ENCODE results near the gene PTPRE. TPM values are rescaled to one million over a fixed set of nuclear protein-coding genes. Genes with fewer than 3 reads are reported as not detected.

PTPRE gene
- total RNA-seq, 1 donor from 2014 or later = 2.4 TPM

DNA sequence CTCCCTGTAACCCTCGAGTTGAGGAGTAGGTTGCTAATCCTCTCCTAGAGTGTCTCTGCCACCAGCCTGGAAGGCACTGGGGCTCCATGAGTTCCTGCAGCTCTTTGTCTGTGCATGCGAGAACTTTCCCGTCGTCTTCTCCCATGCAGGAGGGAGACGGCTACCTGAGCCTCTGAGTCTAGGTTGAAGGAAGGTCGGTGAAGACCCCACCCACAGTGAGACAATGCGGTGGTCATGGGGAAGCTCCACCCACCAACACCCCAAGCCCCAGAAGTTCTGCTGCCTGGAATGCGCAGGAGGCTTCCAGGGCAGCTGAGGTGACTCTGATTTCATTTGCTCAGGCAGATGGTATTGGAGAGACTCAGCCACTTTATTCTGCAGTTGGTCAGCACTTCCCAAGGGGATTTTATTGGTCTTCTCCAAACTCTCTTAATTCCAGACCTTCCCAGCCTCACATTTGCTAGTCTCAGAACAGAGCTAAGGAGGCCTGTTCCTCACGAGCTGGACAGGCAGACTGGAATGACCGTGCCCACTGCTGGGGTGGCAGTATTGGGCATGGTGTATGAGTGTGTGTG is 36.5 kb downstream of the PTPRE start:
- Mint-ChIP-seq H3K9me3 (ENCODE audit: low read depth) (no peaks in the 10 kb centered on the region), H3K36me3 (ENCODE audit: insufficient read depth) (no peaks in the 10 kb centered on the region), H3K4me1 (ENCODE audit: low read depth) (no peaks in the 10 kb centered on the region), H3K4me3 (ENCODE audit: low read depth) (no peak overlapping the region), H3K27me3 (peaks cover 45% of the 10 kb centered on the region), H3K27ac (no peak overlapping the region)
- TF ChIP-seq CTCF (IDR thresholded peaks at IDR 0.05; ENCODE audit: unreplicated experiment) = no peak
- DNase-seq (ENCODE audit: low spot score, unreplicated experiment) = no peak

DNA sequence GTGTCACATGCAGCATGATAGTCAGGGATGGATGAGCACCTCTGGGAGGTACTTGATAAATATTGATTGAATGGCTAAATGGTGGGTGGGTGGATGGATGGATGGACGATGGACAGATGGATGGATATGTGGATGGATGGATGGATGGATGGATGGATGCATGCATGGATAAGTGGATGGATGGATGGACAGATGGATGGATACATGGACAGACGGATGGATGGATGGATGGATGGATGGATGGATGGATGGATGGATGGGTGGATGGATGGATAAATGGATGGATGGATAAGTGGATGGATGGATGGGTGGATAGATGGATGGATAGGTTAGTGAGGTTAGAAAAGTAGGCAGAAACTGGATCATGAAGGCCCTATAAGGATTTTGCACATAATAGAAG is 37.4 kb downstream of the PTPRE start:
- H3K4me1 Mint-ChIP-seq (ENCODE audit: low read depth) = no peaks in the 10 kb centered on the region
- H3K36me3 Mint-ChIP-seq (ENCODE audit: insufficient read depth) = no peaks in the 10 kb centered on the region
- no peak for TF ChIP-seq CTCF (IDR thresholded peaks at IDR 0.05; ENCODE audit: unreplicated experiment)
- DNase-seq (ENCODE audit: low spot score, unreplicated experiment) = no peak
- H3K9me3 Mint-ChIP-seq (ENCODE audit: low read depth) = no peaks in the 10 kb centered on the region
- H3K27ac Mint-ChIP-seq = no peak overlapping the region
- no peak overlapping the region for H3K4me3 Mint-ChIP-seq (ENCODE audit: low read depth)
- peaks cover 43% of the 10 kb centered on the region for H3K27me3 Mint-ChIP-seq

DNA sequence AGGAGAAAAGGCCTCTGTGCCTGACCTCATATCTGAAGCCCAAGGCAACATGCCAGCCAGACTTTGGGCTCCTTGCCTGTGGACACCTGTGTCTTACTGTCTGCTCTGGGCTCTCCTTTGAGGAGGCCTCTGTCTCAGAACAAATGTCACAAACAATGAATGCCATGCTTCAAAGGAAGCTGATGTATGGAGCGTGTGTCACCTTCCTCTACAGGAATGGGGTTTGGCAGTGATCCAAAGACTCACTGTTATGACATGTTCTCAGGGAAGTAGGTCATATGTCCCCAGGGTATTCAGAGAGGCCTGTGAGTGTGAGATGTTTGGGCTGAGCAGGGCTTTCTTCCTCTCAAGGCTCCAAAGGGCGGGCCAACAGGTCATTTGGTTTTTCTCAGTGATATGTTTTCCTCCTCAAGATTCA is 38.4 kb downstream of the PTPRE start:
- no peak for TF ChIP-seq CTCF (IDR thresholded peaks at IDR 0.05; ENCODE audit: unreplicated experiment)
- no peaks in the 10 kb centered on the region for H3K9me3 Mint-ChIP-seq (ENCODE audit: low read depth)
- H3K4me3 Mint-ChIP-seq (ENCODE audit: low read depth) = no peak overlapping the region
- no peak overlapping the region for H3K27ac Mint-ChIP-seq
- no peaks in the 10 kb centered on the region for H3K36me3 Mint-ChIP-seq (ENCODE audit: insufficient read depth)
- H3K27me3 Mint-ChIP-seq = peaks cover 32% of the 10 kb centered on the region
- no peaks in the 10 kb centered on the region for H3K4me1 Mint-ChIP-seq (ENCODE audit: low read depth)
- no peak for DNase-seq (ENCODE audit: low spot score, unreplicated experiment)

GRCh38 chr10:127945948-127946711 is 39.2 kb downstream of the PTPRE start:
- Mint-ChIP-seq H3K4me3 (ENCODE audit: low read depth) (no peak overlapping the region), H3K36me3 (ENCODE audit: insufficient read depth) (no peaks in the 10 kb centered on the region), H3K9me3 (ENCODE audit: low read depth) (no peaks in the 10 kb centered on the region), H3K27ac (no peak overlapping the region), H3K27me3 (peaks cover 25% of the 10 kb centered on the region), H3K4me1 (ENCODE audit: low read depth) (no peaks in the 10 kb centered on the region)
- no peak for TF ChIP-seq CTCF (IDR thresholded peaks at IDR 0.05; ENCODE audit: unreplicated experiment)
- DNase-seq (ENCODE audit: low spot score, unreplicated experiment) = no peak

DNA sequence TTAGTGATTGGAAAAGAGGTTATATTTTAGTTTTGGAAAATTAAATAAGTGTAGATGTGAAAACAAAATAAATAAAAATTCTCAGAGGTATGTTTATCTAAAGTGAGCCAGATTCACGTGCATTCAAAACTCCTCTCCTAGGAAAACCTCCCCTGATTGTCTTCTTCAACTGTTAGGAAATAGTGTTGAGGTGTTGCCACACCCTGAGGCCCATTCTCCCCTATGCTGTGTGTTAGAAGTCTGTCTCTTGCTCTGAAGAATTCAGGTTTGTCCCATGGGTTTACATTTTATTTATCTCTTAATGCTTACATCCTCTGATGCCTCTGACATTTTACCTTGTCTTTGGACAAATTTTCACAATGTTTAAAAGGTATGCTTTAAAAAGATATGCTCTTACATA is 40.3 kb downstream of the PTPRE start:
- Mint-ChIP-seq H3K27me3 (peaks cover 18% of the 10 kb centered on the region), H3K27ac (no peak overlapping the region), H3K9me3 (ENCODE audit: low read depth) (no peaks in the 10 kb centered on the region), H3K4me1 (ENCODE audit: low read depth) (peaks cover 1% of the 10 kb centered on the region), H3K36me3 (ENCODE audit: insufficient read depth) (no peaks in the 10 kb centered on the region), H3K4me3 (ENCODE audit: low read depth) (no peak overlapping the region)
- TF ChIP-seq CTCF (IDR thresholded peaks at IDR 0.05; ENCODE audit: unreplicated experiment) = no peak
- DNase-seq (ENCODE audit: low spot score, unreplicated experiment) = no peak

All from progenitor cell of endocrine pancreas (in vitro differentiated cells).